Omental fat pad (tissue), 4 donors: Measurements from ENCODE around the gene FPR1. TPM values are rescaled to one million over a fixed set of nuclear protein-coding genes. Genes with fewer than 3 reads are reported as not detected.
"Not testable (repeated sequence)": the region's sequence is repeated elsewhere in the genome, so short reads cannot be mapped to it uniquely, and the experiment has no call there.

Experiments used
- ATAC-seq: fragments of 150-250 bp; one replicate; pipeline ENCODE4 v1.9.1; 2016; ENCODE audit warnings: mild to moderate bottlenecking, moderate library complexity; ENCODE audit not compliant: low FRiP score
- DNase-seq: peaks from one replicate; pipeline ENCODE4 v3.0.0-alpha.2; 2019; ENCODE audit warnings: low spot score
- CTCF ChIP-seq, 3 donors: fragments of 450-650 bp; IDR thresholded peaks; one replicate each; pipeline ENCODE4 v1.5.1; 2016 to 2017; ENCODE audit warnings: antibody characterized with exemption in 3 of 3, mild to moderate bottlenecking in 3 of 3, moderate library complexity in 2 of 3
- total RNA-seq, 4 donors: library from RNA; depleted of rRNA; stranded (reverse); fragments of >200 nt; gene quantifications; one replicate each; pipeline ENCODE4 v1.1.0, GENCODE V29; 2016

Gene FPR1
- total RNA-seq, 4 donors from 2014 or later: 15.0 to 77.5 (median 56.5) TPM

DNA sequence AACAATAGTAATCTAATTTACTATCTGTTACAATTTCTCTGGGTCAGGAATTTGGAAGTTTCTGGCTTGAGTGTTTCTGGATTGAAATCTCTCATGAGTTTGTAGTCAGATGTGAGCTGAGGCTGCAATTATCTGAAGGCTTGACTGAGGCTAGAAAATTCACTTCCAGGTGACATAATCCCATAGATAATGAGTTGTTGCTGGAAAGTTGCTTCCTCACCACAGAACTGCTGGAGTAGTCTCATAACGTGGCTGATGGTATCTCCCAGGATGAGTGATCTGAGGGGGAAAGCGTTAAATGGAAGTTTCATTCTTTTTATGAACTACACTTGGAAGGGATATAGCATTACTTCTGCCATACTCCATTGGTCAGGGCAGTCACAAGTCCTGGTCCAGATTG, 28.0 kb upstream of the FPR1 start:
- ATAC-seq (no peak), DNase-seq (no peak)
- no peak for TF ChIP-seq CTCF (IDR thresholded peaks at IDR 0.05)

DNA sequence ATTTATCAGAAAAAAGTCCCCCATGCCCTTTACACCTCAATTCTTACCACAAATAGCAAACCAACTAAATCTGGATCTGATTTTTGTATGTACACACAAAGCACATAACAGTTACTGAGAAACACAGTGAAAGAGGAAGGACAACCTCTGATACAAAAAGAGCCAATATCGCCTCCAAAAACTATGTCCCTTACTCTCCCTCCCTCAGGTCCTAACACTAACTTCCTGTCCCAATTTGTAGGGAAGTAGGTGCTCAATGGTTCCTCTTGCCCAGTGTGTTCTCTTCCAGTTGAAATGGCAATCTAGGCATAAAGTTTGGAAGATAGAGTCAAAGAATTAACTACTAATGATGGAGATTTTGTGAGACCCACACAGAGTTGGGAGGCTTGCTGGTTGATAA, 27.5 kb upstream of the FPR1 start:
- no peak for ATAC-seq
- no peak for TF ChIP-seq CTCF (IDR thresholded peaks at IDR 0.05)
- no peak for DNase-seq

DNA sequence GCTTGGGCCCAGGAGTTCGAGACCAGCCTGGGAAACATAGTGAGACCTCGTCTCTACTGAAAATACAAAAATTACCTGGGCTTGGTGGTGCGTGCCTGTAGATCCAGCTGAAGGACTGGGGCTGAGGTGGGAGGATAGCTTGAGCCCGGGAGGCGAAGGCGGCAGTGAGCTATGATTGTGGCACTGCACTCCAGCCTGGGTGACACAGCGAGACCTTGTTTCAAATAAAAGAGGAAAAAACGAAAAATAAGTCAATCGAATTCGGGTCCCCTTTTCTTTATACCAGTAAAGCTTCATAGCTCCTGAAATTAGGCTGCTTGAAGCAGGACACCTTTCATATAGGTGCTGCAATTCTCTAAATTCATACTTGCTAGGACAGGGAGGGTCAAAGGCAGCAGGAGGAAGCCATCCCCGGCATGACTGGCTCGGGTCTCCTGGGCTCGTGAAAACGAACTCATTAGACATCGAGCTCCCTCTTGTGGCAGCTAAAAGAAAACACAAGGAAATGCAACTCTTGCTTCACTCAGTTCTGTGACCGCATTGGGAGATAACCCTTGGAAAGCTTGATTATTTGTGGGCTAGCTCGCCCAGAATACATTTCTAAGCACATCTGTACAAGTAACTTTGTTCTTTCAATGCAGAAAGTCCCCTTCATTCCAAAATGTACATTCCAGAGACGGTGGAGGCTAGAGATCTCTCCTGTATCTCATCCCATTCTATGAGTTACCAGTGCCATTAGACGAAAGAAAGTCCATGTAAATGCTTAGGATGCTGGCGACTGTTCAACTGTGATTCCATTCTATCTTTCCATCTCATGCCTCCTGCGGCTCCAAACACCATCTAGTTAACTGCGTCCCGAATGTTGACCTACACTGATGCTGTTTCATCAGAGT, 26.1 kb upstream of the FPR1 start:
- TF ChIP-seq CTCF (IDR thresholded peaks at IDR 0.05): peak in 1 of 3 donors; percentile 38
- ATAC-seq: peak; percentile 92
- no peak for DNase-seq

GRCh38 chr19:51776561-51776960, 24.9 kb upstream of the FPR1 start:
- not testable (repeated sequence) for ATAC-seq, DNase-seq

- TF ChIP-seq CTCF (IDR thresholded peaks at IDR 0.05): no peak
- no peak for ATAC-seq
- DNase-seq: no peak
Observed at GRCh38 chr19:51772977-51773376, 21.3 kb upstream of the FPR1 start.

GRCh38 chr19:51771376-51772130, 19.9 kb upstream of the FPR1 start:
- ATAC-seq: peak; percentile 56
- no peak for DNase-seq
- no peak for TF ChIP-seq CTCF (IDR thresholded peaks at IDR 0.05)

DNA sequence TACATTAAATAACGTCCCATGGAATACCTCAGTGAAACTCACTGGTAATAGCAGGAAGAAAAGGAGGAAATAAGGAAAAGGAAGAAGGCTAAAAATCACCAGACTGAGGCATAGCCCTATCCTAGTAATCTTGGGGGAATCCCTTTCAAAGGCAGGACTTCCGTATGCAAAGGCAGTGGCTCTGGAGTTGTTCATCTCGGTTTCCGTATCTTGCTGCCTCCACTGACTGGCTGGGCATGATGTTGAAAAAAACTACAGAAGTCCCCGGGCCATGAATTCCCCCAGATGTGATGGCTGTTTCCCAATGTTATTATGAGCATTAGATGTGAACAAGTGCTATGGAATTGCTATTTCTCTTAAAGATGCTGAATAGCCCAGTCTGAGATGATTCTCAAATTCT, 14.8 kb upstream of the FPR1 start:
- TF ChIP-seq CTCF (IDR thresholded peaks at IDR 0.05): no peak
- DNase-seq (no peak), ATAC-seq (no peak)
